ENCODE data around the gene C11orf54.

GRCh38 chr11:93757924-93758865, 16.7 kb downstream of the C11orf54 start:
- no peak for TF ChIP-seq POLR2A (IDR thresholded peaks at IDR 0.05; ENCODE audit: low read depth, low read length)
- no peak for TF ChIP-seq TCF7 (IDR thresholded peaks at IDR 0.05; ENCODE audit: borderline replicate concordance)
- TF ChIP-seq BHLHE40 (IDR thresholded peaks at IDR 0.05; ENCODE audit: borderline replicate concordance in 1 of 2, low read depth in 2 of 2, low read length in 1 of 2), result no peak
- TF ChIP-seq FOXK2 (IDR thresholded peaks at IDR 0.05), result no peak
- TF ChIP-seq, protein P1, sequence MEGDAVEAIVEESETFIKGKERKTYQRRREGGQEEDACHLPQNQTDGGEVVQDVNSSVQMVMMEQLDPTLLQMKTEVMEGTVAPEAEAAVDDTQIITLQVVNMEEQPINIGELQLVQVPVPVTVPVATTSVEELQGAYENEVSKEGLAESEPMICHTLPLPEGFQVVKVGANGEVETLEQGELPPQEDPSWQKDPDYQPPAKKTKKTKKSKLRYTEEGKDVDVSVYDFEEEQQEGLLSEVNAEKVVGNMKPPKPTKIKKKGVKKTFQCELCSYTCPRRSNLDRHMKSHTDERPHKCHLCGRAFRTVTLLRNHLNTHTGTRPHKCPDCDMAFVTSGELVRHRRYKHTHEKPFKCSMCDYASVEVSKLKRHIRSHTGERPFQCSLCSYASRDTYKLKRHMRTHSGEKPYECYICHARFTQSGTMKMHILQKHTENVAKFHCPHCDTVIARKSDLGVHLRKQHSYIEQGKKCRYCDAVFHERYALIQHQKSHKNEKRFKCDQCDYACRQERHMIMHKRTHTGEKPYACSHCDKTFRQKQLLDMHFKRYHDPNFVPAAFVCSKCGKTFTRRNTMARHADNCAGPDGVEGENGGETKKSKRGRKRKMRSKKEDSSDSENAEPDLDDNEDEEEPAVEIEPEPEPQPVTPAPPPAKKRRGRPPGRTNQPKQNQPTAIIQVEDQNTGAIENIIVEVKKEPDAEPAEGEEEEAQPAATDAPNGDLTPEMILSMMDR (IDR thresholded peaks at IDR 0.05 in 2 of 3, conservative IDR thresholded peaks at IDR 0.05 in 1 of 3; ENCODE audit: control insufficient read depth in 2 of 3, extremely low read depth in 1 of 3, insufficient read depth in 1 of 3, low read depth in 3 of 3, low read length in 3 of 3), result no peak
- no peak for TF ChIP-seq CEBPB (IDR thresholded peaks at IDR 0.05; ENCODE audit: borderline replicate concordance in 1 of 2, low read depth in 2 of 2, low read length in 2 of 2)
- TF ChIP-seq POLR2AphosphoS5 (IDR thresholded peaks at IDR 0.05; ENCODE audit: low read length), result no peak
- no peak for TF ChIP-seq HDAC2 (IDR thresholded peaks at IDR 0.05)
